ENCODE data around the gene AHNAK.
A peak's percentile ranks its signal among the peaks of the same experiment; 100 is the strongest.

AHNAK gene

GRCh38 chr11:62418136-62418535 is 128.5 kb downstream of the AHNAK start:
- Histone ChIP-seq H3K4me3 (ENCODE audit: low read length) (no peak overlapping the region), H3K18ac (ENCODE audit: low read length) (no peak overlapping the region), H3K4me2 (ENCODE audit: low read length) (no peak overlapping the region), H3K79me2 (ENCODE audit: control insufficient read depth, insufficient read depth, low read length) (no peaks in the 10 kb centered on the region), H3K79me1 (ENCODE audit: low read length) (no peaks in the 10 kb centered on the region), H3K23ac (ENCODE audit: low read length) (no peak overlapping the region), H3K9ac (ENCODE audit: low read length) (no peak overlapping the region), H3K27ac (ENCODE audit: low read depth, low read length) (no peak overlapping the region), H4K8ac (ENCODE audit: low read depth, low read length) (no peak overlapping the region), H3K4ac (ENCODE audit: low read depth, low read length) (no peak overlapping the region), H3K4me1 (ENCODE audit: control insufficient read depth, low read depth, low read length) (no peaks in the 10 kb centered on the region), H4K5ac (ENCODE audit: low read length) (no peak overlapping the region), H3K27me3 (ENCODE audit: insufficient read depth, low read length, poor library complexity) (no peaks in the 10 kb centered on the region), H2BK120ac (ENCODE audit: low read depth, low read length) (no peak overlapping the region), H2AK5ac (ENCODE audit: low read length) (no peak overlapping the region), H3K36me3 (ENCODE audit: control insufficient read depth, insufficient read depth, low read length) (no peaks in the 10 kb centered on the region), H2BK5ac (ENCODE audit: low read length) (no peak overlapping the region), H3K56ac (ENCODE audit: low read length) (no peak overlapping the region), H2BK15ac (replicated peaks; ENCODE audit: low read depth) (no peak overlapping the region)
- no peak for DNase-seq
- no CpG with 5 or more reads among the region's 5 CpGs for WGBS (ENCODE audit: extremely low coverage, insufficient coverage, low lambda C conversion rate)

- Histone ChIP-seq H3K4me1 (ENCODE audit: control insufficient read depth, low read depth, low read length) (no peaks in the 10 kb centered on the region), H2BK120ac (ENCODE audit: low read depth, low read length) (no peak overlapping the region), H3K9ac (ENCODE audit: low read length) (no peak overlapping the region), H2AK5ac (ENCODE audit: low read length) (no peak overlapping the region), H3K27me3 (ENCODE audit: insufficient read depth, low read length, poor library complexity) (no peaks in the 10 kb centered on the region), H3K56ac (ENCODE audit: low read length) (no peak overlapping the region), H3K79me1 (ENCODE audit: low read length) (no peaks in the 10 kb centered on the region), H3K27ac (ENCODE audit: low read depth, low read length) (no peak overlapping the region), H3K18ac (ENCODE audit: low read length) (no peak overlapping the region), H3K79me2 (ENCODE audit: control insufficient read depth, insufficient read depth, low read length) (no peaks in the 10 kb centered on the region), H2BK5ac (ENCODE audit: low read length) (no peak overlapping the region), H2BK15ac (replicated peaks; ENCODE audit: low read depth) (no peak overlapping the region), H3K4me3 (ENCODE audit: low read length) (no peak overlapping the region), H3K4me2 (ENCODE audit: low read length) (no peak overlapping the region), H3K4ac (ENCODE audit: low read depth, low read length) (no peak overlapping the region), H3K23ac (ENCODE audit: low read length) (no peak overlapping the region), H4K8ac (ENCODE audit: low read depth, low read length) (no peak overlapping the region), H4K5ac (ENCODE audit: low read length) (no peak overlapping the region), H3K36me3 (ENCODE audit: control insufficient read depth, insufficient read depth, low read length) (no peaks in the 10 kb centered on the region)
- WGBS (ENCODE audit: extremely low coverage, insufficient coverage, low lambda C conversion rate) = no CpG with 5 or more reads among the region's 12 CpGs
- no peak for DNase-seq
Measured at GRCh38 chr11:62416596-62416995, 130.0 kb downstream of the AHNAK start.

- WGBS (ENCODE audit: extremely low coverage, insufficient coverage, low lambda C conversion rate) = no CpG with 5 or more reads among the region's 8 CpGs
- no peak overlapping the region for H2AK5ac ChIP-seq (ENCODE audit: low read length)
Measured at GRCh38 chr11:62413060-62413696, 133.4 kb downstream of the AHNAK start.

GRCh38 chr11:62411524-62411923 is 135.1 kb downstream of the AHNAK start:
- DNase-seq = no peak
- H3K36me3 ChIP-seq (ENCODE audit: control insufficient read depth, insufficient read depth, low read length) = no peaks in the 10 kb centered on the region
- no peaks in the 10 kb centered on the region for H3K27me3 ChIP-seq (ENCODE audit: insufficient read depth, low read length, poor library complexity)
- no peak overlapping the region for H4K8ac ChIP-seq (ENCODE audit: low read depth, low read length)
- H3K18ac ChIP-seq (ENCODE audit: low read length) = no peak overlapping the region
- no peak overlapping the region for H3K27ac ChIP-seq (ENCODE audit: low read depth, low read length)
- H4K5ac ChIP-seq (ENCODE audit: low read length) = no peak overlapping the region
- H3K4me3 ChIP-seq (ENCODE audit: low read length) = no peak overlapping the region
- H3K56ac ChIP-seq (ENCODE audit: low read length) = no peak overlapping the region
- H3K23ac ChIP-seq (ENCODE audit: low read length) = no peak overlapping the region
- WGBS (ENCODE audit: extremely low coverage, insufficient coverage, low lambda C conversion rate) = no CpG with 5 or more reads among the region's 5 CpGs
- H2BK120ac ChIP-seq (ENCODE audit: low read depth, low read length) = no peak overlapping the region
- no peak overlapping the region for H3K4me2 ChIP-seq (ENCODE audit: low read length)
- no peak overlapping the region for H3K9ac ChIP-seq (ENCODE audit: low read length)
- no peak overlapping the region for H2AK5ac ChIP-seq (ENCODE audit: low read length)
- H3K4me1 ChIP-seq (ENCODE audit: control insufficient read depth, low read depth, low read length) = no peaks in the 10 kb centered on the region
- no peak overlapping the region for H2BK5ac ChIP-seq (ENCODE audit: low read length)
- H3K79me2 ChIP-seq (ENCODE audit: control insufficient read depth, insufficient read depth, low read length) = no peaks in the 10 kb centered on the region
- H2BK15ac ChIP-seq (replicated peaks; ENCODE audit: low read depth) = no peak overlapping the region
- no peak overlapping the region for H3K4ac ChIP-seq (ENCODE audit: low read depth, low read length)
- no peaks in the 10 kb centered on the region for H3K79me1 ChIP-seq (ENCODE audit: low read length)

More at GRCh38 chr11:62413060-62413696, 133.4 kb downstream of the AHNAK start:
- H2BK15ac ChIP-seq (replicated peaks; ENCODE audit: low read depth) = no peak overlapping the region
- no peaks in the 10 kb centered on the region for H3K79me1 ChIP-seq (ENCODE audit: low read length)
- no peak overlapping the region for H3K9ac ChIP-seq (ENCODE audit: low read length)
- H3K27me3 ChIP-seq (ENCODE audit: insufficient read depth, low read length, poor library complexity) = no peaks in the 10 kb centered on the region
- H3K56ac ChIP-seq (ENCODE audit: low read length) = no peak overlapping the region
- H3K4me2 ChIP-seq (ENCODE audit: low read length) = no peak overlapping the region
- H4K5ac ChIP-seq (ENCODE audit: low read length) = no peak overlapping the region
- H3K4me3 ChIP-seq (ENCODE audit: low read length) = no peak overlapping the region
- DNase-seq = no peak
- no peak overlapping the region for H2BK120ac ChIP-seq (ENCODE audit: low read depth, low read length)
- no peaks in the 10 kb centered on the region for H3K36me3 ChIP-seq (ENCODE audit: control insufficient read depth, insufficient read depth, low read length)
- no peaks in the 10 kb centered on the region for H3K4me1 ChIP-seq (ENCODE audit: control insufficient read depth, low read depth, low read length)
- no peak overlapping the region for H3K27ac ChIP-seq (ENCODE audit: low read depth, low read length)
- H3K4ac ChIP-seq (ENCODE audit: low read depth, low read length) = no peak overlapping the region
- no peak overlapping the region for H3K23ac ChIP-seq (ENCODE audit: low read length)
- no peak overlapping the region for H3K18ac ChIP-seq (ENCODE audit: low read length)
- no peaks in the 10 kb centered on the region for H3K79me2 ChIP-seq (ENCODE audit: control insufficient read depth, insufficient read depth, low read length)
- H2BK5ac ChIP-seq (ENCODE audit: low read length) = no peak overlapping the region
- H4K8ac ChIP-seq (ENCODE audit: low read depth, low read length) = no peak overlapping the region

- Histone ChIP-seq H3K56ac (ENCODE audit: low read length) (no peak overlapping the region), H2AK5ac (ENCODE audit: low read length) (no peak overlapping the region), H3K79me1 (ENCODE audit: low read length) (no peaks in the 10 kb centered on the region), H3K4ac (ENCODE audit: low read depth, low read length) (no peak overlapping the region), H3K18ac (ENCODE audit: low read length) (no peak overlapping the region), H2BK15ac (replicated peaks; ENCODE audit: low read depth) (no peak overlapping the region), H3K9ac (ENCODE audit: low read length) (no peak overlapping the region), H4K8ac (ENCODE audit: low read depth, low read length) (no peak overlapping the region), H3K4me1 (ENCODE audit: control insufficient read depth, low read depth, low read length) (no peaks in the 10 kb centered on the region), H3K23ac (ENCODE audit: low read length) (peak overlapping the region; percentile 45), H3K27me3 (ENCODE audit: insufficient read depth, low read length, poor library complexity) (no peaks in the 10 kb centered on the region), H3K36me3 (ENCODE audit: control insufficient read depth, insufficient read depth, low read length) (no peaks in the 10 kb centered on the region), H3K4me3 (ENCODE audit: low read length) (no peak overlapping the region), H3K4me2 (ENCODE audit: low read length) (no peak overlapping the region), H4K5ac (ENCODE audit: low read length) (no peak overlapping the region), H2BK5ac (ENCODE audit: low read length) (no peak overlapping the region), H3K27ac (ENCODE audit: low read depth, low read length) (no peak overlapping the region), H2BK120ac (ENCODE audit: low read depth, low read length) (no peak overlapping the region), H3K79me2 (ENCODE audit: control insufficient read depth, insufficient read depth, low read length) (no peaks in the 10 kb centered on the region)
- no peak for DNase-seq
- no CpG with 5 or more reads among the region's 8 CpGs for WGBS (ENCODE audit: extremely low coverage, insufficient coverage, low lambda C conversion rate)
Measured at GRCh38 chr11:62410972-62411371, 135.6 kb downstream of the AHNAK start.

GRCh38 chr11:62409831-62410230 is 136.8 kb downstream of the AHNAK start:
- Histone ChIP-seq H3K36me3 (ENCODE audit: control insufficient read depth, insufficient read depth, low read length) (no peaks in the 10 kb centered on the region), H3K56ac (ENCODE audit: low read length) (no peak overlapping the region), H3K4ac (ENCODE audit: low read depth, low read length) (no peak overlapping the region), H3K4me1 (ENCODE audit: control insufficient read depth, low read depth, low read length) (no peaks in the 10 kb centered on the region), H3K4me2 (ENCODE audit: low read length) (no peak overlapping the region), H3K79me1 (ENCODE audit: low read length) (no peaks in the 10 kb centered on the region), H3K9ac (ENCODE audit: low read length) (no peak overlapping the region), H2AK5ac (ENCODE audit: low read length) (no peak overlapping the region), H2BK120ac (ENCODE audit: low read depth, low read length) (no peak overlapping the region), H4K5ac (ENCODE audit: low read length) (no peak overlapping the region), H3K4me3 (ENCODE audit: low read length) (no peak overlapping the region), H3K27me3 (ENCODE audit: insufficient read depth, low read length, poor library complexity) (no peaks in the 10 kb centered on the region), H2BK5ac (ENCODE audit: low read length) (no peak overlapping the region), H4K8ac (ENCODE audit: low read depth, low read length) (no peak overlapping the region), H3K79me2 (ENCODE audit: control insufficient read depth, insufficient read depth, low read length) (no peaks in the 10 kb centered on the region), H3K23ac (ENCODE audit: low read length) (no peak overlapping the region), H3K18ac (ENCODE audit: low read length) (no peak overlapping the region), H3K27ac (ENCODE audit: low read depth, low read length) (no peak overlapping the region), H2BK15ac (replicated peaks; ENCODE audit: low read depth) (no peak overlapping the region)
- no peak for DNase-seq
- WGBS (ENCODE audit: extremely low coverage, insufficient coverage, low lambda C conversion rate) = no CpG with 5 or more reads among the region's 8 CpGs
